HK-2 (cell line): ENCODE measurements around the gene PCDH15.
A peak's percentile ranks its signal among the peaks of the same experiment; 100 is the strongest.

Source experiments
- DNase-seq: peaks from one replicate; pipeline ENCODE4 v3.0.0-alpha.2; 2018; ENCODE audit not compliant: unreplicated experiment

The PCDH15 gene

DNA sequence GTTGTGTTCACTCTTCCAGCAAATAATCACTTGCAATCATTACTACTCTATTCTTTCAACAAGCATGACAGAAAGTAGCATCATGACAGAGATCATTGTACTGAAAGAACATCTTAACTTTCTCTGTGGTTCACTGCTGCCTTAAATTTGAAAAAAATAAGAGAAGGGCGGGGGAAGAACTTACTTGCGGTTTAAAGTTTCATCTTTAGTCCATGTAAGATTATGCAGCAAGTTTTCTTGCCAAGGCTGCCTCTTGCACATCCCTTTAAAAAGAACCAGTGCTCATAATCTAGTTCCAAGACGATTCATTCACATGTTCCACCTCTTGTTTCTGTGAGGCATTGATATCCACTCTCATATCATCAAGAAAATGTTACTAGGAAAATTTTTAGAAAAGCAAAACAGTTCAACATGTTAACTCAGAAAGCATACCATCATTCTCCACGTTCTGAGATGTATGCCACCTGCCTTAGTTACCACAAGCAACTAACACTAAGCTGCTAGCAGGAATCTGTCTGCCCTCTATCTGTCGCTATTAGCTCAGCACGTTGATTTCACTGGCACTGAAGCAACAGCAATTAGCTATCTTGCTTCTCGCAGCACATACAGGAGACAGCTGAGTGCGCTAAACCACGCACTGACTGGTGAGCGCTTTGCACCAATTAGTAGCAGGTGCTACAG is at the start of gene PCDH15:
PCDH15 (minus strand) TSS at position 491 of the 681 bp plus-strand sequence. CDS start 136,969 bp downstream, outside the sequence.
- no peak for DNase-seq

DNA sequence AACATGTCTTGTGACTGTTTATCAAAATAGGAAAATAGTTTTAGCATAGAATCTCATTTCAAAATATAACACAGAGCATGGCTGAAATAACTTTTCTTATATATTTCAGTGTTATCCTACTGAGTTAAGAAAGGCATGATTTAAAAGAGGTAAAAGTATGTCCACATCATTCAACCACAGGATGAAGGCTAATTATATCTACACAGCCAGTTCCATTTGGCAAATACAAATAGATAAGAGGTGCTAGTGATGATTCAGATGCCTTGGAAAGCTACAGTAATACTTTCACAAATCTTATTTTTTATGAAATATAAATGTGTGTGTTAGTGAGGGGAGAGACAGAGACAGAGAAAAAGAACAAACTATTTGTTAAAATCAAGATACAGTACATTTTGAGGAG is 42.9 kb upstream of the PCDH15 start:
- DNase-seq = no peak

DNA sequence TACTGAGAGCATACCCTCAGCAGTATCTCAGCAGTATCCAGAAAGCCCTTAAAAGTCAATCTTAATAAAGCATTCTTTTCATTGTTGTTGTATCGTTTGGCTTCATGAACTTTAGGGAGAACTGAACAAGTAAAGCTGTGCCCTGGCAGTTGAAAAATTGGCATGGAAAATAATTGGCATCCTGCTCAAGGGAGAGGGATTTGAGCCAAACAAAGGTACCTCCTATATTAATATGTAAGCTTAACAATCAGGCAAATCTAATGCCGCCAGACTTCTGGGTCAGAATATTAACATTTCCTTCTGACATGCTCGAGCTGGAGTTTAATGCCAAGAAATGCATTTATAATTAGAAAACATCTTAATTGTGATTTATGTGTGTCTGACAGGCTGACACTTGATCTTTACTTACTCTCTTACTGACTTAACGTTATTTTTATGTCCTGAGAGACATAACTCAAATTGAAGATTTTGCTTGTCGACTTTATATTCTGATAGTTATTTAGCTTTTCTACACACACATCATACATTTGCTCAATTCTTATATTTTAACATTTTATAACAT is 42.1 kb upstream of the PCDH15 start:
- DNase-seq = no peak

DNA sequence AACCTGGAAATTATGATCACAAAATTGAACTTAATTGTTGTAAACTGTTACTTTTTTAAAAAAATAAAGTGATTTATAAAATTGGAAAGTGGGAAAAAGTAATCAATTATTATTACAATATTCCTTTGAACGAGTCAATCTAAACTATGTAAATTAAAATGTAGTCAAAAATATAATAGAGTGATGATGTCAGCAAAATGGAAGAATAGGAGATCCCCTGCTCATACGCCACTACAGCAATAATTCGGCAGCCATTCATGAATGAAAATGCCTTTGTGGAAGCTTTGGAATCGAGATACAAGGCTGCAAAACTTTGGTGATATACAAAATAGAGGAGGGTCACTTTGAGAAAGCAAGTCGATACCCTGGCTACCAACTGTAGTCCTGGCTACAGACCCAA is 36.4 kb upstream of the PCDH15 start:
- no peak for DNase-seq

DNA sequence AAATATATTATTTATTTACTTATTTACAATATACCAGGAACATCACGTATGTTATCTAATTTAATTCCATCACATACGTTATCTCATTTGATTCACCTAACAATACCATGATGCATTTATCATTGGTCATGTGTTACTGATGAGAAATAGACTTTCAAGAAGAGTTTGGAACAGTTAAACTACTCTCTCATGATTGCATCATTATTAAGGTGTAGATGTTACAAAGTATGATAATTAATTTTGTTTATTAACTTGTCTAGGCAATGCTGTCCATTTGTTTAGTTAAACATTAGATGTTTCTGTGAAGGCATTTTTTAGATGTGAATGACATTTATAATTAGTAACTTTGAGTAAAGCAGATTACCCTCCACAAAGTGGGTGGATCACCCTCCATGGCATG is 32.0 kb upstream of the PCDH15 start:
- DNase-seq = no peak

DNA sequence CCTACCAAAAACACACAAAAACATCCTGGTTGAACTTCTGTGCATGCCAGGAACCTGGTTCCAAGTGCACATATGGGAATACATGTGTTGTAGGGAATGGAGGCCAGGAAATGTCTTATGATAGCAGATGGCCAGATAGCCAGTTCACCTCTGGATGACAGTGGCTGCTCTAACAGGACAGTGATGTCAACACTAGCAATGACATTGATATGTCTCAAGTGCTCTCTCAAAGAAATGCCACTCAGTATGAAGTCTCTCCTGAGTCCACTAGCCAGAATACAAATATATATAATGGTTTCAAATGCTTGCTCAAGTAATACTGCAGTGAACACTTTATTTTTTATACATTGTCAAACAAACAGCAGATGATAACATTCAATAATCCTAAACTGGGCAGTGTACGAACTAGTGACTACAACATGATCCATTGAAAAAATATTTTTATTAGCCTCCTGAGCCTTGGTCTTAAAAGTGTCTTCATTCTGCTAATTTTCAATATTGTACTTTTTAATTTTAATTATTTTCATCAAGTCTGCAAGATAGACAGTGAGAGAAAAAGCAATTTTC is 26.0 kb upstream of the PCDH15 start:
- no peak for DNase-seq

DNA sequence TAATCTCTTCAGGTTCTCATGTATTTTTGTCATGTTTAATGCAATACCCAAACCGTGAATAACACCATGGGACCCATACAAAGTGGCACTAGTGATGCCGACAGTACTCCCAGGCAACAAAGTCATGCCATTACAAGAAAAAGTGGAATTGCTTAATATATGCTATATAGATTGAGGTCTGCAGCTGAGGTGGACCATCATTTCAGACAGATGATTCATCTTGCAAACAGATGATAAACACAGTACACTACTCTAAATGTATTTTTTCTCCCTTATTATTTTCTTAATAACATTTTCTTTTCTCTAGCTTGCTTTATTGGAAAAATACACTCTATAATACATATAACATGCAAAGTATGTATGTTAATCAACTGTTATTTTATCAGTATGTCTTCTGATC is 14.6 kb upstream of the PCDH15 start:
- no peak for DNase-seq

DNA sequence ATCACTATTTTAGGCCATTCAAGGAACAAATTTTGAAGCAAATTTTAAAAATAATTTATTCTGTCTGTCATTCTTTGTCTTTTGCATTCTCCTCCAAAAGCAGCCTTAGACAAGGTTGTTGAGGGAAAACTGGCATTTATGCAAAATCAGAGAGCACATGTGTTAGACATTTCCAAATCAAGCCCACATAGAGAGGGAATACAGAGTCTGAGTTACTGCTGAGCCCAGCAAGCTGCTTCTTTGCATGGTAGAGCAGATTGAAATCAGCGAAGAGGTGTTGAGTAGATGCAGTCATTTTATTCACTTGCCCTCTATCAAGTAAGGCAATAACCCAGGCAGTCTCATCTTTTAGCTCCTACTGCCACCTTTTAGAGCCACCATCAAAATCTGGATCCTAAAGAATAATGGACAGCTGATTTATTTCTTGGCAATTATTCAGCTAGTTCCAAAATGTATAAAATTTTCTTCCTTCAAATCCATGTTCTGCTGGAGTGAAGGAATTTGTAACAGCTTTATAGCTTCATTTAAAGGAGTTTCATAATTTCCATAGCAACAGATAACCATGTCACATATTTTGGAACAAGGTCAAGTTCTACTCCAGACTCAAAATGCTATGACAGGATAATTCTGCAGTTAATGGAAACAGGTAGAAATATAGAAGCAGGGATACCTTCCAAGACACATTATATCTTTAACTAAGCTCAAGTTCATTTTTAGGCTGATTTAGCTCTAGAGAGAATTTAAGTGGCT is 7.3 kb upstream of the PCDH15 start:
- DNase-seq = no peak

DNA sequence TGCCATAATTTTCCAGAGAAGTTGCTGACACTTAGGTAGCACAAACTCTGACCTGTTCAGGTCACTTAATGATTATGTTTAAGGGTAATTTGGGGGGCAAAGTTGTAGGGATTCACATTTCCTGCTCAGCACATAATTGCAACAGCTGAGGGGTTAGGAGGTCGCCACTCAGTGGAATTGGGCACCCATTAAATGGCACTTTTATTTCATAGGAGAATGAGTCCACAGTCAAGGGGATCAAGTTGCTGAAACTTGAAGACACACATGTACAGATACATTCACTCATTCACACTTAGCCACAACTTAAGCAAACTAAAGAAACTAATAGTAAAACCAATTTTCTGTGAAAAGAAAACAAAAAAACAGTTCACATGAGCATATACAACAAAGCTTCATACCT is 1.5 kb downstream of the PCDH15 start:
- no peak for DNase-seq

DNA sequence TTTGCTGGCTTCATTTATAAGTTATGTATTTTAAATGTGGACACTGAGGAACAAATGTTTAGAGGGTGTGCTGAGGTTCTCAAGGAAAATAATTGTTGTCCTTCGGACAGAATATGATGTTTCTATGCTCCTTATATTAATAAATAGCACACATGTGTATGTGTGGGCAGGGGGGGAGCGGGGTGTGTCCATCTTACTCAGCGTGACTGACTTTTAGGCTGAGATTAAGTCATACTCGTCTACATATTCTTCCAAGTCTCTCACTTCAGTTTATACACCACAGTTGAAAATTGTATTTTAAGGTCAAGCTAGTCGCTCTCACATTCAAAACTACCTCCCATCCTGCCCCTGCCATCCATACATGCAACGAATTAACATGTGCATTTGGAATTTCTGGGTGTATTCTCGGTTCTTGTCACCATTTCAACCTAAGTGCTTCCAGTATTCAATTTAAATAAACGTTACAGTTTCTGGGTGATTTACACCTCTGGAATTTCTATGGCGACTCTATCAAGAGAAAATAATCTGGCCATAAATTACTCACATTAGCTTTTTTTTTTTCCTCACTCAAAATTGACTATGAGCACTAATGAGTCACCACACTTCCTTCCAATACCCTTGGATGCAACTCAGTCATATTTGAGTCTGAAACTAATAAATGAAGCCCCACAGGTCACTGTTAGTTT is 3.3 kb downstream of the PCDH15 start:
- DNase-seq = no peak

DNA sequence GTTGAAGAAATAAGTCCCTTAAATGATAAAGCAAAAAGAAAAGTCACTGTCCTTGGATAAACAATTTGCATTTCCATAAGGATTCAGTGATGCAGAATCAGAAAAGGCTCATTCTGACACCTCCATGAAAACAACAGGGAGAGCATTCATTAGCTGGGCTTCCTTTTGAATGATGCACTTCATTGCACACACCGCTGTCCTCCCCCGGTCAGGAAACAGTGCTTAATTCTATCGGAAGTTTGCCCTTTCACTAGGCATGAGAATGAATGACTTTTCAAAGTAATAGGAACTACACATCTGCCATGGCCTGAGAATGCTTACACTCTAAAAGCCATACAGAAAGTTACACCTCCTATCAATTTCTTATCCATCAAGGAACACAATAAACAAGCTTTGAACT is 4.2 kb downstream of the PCDH15 start:
- DNase-seq = no peak

DNA sequence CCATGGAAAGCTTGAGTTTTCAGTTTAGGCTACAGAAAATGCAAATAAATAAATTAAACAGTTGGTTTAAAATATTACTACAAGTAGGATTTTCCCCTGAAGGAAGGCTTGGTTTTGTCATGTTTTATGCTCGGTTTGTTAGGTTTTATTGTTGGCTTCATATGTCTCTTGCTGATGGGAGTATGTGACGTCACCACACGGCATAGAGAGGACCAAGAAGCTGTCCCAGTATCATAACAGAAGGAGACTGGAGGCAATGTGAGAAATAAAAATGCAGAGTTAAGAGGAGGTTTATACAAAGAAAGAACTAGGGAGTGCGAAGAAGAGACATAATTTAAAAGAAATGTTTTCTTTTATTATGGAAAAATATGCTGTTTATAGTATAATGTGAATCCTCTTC is 24.4 kb downstream of the PCDH15 start:
- DNase-seq = no peak

DNA sequence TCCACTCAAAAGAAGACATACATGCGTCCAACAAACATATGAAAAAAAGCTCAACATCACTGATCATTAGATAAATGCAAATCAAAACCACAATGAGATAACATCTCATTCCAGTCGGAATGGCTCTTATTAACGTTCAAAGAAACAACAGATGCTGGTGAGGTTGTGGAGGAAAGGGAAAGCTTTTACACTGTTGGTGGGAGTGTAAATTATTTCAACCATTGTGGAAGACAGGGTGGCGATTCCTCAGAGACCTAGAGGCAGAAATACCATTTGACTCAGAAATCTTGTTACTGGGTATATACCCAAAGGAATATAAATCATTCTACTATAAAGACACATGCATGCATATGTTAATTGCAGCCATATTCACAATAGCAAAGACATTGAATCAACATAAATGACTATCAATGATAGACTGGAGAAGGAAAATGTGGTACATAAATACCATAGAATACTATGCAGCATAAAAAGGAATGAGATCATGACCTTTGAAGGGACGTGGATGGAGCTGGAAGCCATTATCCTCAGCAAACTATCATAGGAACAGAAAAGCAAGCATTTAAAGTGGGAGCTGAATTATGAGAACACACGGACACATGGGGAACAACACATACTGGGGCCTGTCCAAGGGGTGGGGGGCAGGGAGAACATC is 28.4 kb downstream of the PCDH15 start:
- DNase-seq = no peak

DNA sequence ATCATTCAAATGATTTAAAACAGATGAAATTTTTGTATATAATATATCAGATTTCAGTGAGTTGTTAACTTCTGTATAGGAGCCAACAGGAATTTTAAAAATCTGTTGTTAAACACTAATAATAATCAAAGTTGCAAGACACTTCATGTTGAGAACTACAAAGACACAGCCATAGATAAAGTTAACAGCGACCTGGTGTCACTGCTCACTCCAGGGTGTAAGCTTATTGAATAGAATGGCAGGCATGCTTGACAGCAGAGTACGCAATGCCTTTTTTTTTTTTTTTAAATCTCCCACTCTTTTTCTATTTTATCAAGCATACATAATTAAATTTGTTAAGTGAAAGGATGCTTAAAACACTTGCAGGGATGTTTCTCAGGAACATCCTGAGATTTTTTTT is 32.0 kb downstream of the PCDH15 start:
- no peak for DNase-seq

DNA sequence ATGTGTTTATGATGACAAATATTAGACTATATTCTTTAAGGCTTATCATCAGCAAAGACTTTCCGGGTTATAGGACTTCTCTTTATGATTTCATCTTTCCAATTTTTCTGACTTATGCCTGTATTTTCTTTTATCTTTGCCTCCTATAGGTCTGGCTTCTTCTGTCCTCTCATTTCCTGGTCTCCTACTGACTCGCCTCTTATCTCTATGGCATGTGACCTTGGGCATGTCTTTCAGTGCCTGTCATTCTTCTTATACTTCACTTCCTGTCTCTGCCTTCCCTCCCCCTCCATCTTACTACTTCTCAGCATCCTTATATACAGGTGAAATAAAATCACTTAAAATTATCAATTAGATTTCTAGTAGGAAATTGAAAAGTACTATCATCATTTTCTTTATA is 42.2 kb downstream of the PCDH15 start:
- peak; percentile 18 for DNase-seq

DNA sequence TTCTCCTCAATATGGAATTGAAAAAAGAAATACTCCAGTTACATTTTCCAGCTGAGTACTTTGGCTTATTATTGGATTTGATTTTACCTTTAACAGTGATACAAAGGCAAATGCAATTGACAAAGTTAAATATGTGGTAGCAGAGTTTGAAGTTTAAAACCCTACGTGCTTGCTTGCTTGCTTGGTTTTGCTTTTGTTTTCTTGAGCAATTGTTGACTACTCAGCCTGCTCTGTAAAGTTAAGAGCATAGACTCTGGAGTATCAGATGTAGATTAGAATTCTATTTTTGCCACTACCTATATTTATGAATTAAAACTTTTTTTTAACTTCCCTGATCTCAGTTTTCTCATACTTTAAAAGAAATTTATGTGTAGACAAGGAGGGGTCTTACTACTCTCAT is 51.4 kb downstream of the PCDH15 start:
- DNase-seq = no peak

DNA sequence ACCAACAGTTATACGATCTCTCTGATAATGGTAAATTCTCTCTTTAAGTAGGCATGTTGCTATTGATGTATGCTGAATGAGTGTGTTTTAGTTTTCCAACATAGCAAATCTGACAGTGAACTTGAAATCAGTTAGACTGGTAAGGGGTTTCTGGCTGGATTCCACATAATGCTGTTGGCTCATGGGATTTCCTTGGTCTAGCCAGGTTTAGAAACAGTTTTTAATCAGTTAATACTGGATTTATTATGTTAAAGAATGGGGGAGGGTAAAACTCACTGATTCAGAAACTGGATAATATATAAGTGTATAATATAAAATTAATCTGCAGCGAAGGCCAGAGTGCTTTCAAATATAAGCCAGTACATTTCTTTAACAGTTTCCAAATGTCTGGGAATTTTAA is 55.6 kb downstream of the PCDH15 start:
- DNase-seq = no peak

DNA sequence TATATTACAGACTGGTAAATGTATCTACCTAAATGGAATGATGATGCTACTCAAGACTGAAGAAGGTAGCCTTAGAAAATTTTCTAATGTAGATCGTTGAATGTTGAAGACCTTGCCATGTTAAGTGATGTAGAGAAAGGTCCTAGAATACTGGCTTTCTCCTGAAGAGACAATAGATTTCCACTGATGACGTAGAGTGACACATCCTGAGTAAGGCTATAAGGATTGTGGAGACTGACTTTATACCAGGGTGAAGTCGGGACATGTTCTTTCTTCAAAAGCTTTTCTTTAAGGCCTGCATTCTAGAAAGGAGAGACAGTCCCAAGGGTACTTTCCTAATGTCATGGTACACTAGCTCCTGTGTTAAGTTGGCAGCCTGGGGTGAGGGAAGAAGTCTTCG is 58.6 kb downstream of the PCDH15 start:
- no peak for DNase-seq

DNA sequence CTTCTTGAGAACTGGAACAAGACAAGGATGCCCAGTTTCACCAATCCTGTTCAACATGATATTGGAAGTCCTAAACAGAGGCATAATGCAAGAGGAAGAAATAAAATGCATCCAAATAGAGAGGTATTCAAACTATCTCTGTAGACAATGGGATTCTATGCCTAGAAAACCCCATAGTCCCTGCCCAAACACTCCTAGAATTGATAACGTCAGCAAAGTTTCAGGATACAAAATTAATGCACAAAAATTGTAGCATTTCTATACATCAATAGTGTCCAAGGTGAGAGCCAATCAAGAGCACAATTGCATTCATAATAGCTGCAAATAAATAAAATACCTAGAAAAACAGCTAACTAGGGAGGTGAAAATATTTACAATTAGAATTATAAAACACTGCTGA is 72.5 kb downstream of the PCDH15 start:
- no peak for DNase-seq

DNA sequence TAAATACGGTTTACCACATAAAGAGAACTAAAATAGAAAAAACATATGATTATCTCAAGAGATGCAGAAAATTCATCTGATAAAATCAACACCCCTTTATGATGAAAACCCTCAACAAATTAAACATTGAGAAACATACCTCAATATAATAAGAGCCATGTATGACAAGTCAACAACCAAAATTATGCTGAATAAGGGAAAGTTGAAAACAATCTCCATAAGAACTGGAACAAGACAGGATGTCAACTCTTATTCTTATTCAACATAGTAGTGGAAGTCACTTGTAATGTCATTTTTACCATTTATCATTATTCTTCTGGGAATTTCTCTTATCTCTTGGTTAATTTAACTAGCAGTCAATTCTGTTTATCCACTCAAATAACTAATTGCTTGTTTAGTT is 79.0 kb downstream of the PCDH15 start:
- no peak for DNase-seq

DNA sequence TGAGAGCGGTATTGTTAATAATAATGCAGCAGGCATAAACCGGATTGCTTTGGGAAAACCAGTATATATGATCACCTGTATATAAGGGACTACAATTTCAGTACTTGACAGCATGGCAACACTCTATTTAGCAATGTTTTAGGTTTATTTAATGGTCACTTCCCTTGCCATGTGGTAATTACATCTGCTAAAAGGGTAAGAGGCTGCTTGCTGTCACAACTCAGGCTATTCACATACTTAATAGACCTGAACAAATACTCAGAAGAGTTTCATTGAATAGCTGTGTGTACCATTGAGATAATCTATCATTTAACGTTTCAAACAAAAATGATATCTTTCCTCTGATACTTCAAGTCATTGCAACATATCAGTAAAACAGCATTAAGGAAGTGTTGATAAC is 90.1 kb downstream of the PCDH15 start:
- no peak for DNase-seq

DNA sequence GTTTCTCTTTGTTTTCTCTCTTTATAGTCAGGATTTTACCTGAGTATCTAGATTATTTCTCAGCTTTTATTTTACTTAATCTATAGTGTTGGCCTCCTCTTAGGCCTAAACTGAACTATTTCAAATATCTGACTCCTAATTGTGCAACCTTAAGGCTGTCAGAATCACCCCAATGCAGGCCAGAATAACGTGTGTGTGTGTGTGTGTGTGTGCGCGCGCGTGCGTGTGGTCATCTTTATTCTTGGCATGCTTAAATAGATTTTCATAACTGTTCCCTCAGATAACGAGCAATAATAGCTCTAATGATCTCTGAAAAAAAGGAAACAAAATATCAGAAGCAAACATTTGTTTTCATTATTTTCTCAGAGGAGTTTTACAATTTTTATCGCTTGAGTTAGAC is 92.4 kb downstream of the PCDH15 start:
- no peak for DNase-seq
